ENCODE measurements around the gene PHF21B. TPM values are rescaled to one million over a fixed set of nuclear protein-coding genes. Genes with fewer than 3 reads are reported as not detected.

The PHF21B gene
- total RNA-seq, 1 experiment from 2014 or later: not detected

DNA sequence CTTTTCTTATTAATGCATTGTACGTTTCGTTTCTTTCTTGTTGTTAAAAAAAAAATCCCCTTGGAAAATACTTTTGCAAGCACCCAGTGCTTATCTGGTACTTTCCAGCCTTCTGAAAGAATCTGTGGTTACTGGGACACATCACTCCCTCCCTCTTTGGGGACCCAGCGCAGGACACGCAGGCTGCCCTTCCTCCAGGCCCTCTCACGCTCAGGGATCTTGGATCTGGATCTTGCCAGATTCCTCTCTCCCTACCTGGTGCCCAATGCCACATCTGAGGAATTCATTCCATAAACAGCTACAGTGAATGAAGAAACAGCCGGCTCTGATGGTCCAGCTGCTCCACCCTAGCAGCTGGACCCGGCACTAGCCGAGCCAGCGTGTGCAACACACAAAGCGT is 55.7 kb downstream of the PHF21B start:
- no peak for DNase-seq
- H3K27me3 ChIP-seq: peaks cover 12% of the 10 kb centered on the region
- no peaks in the 10 kb centered on the region for H3K36me3 ChIP-seq
- no peak overlapping the region for H3K4me3 ChIP-seq
- no peaks in the 10 kb centered on the region for H3K9me3 ChIP-seq

DNA sequence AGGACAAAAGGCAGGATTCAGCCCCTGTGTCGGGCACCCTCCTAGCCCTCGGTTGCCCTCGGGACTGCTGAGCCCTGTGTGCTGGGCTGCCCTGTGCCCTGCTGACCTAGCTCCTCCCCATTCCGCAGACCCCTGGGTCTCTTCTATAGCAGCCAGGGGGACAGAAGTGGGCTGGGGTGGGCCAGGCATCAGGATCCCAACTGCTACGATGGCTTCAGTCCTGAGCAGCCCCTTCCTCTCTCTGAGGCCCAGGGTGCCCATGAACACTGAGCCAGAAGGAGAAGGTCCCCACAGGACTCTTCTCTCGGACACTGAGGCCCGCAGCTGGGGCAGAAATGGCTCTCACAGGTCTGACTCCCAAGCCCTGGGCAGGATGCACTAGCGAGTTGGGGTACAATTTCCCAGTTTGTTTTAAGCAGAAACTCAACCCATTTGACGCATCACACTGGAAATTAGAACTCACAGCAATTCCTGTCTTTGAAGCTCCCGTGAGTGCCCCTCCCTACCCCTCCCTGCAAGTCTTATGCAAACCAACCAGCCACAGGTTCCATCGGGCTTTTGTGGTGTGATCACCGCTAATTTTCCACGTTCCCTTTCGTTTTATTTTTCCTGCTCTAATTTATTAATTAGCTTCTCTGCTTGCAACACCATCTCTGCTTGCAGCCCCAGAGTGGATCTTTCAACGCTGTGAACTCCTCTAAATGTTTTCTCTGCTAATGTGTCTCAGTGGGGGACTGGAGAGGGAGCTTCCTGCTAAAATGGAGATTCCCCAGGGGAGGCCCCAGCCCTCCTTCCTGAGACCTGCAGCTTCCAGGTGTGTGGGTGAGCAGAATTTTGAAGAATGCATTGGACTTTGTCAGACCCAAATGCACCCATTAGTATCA is 56.7 kb downstream of the PHF21B start:
- H3K9me3 ChIP-seq: no peaks in the 10 kb centered on the region
- H3K27me3 ChIP-seq: peaks cover 12% of the 10 kb centered on the region
- no peaks in the 10 kb centered on the region for H3K36me3 ChIP-seq
- H3K4me3 ChIP-seq: no peak overlapping the region
- DNase-seq: no peak

DNA sequence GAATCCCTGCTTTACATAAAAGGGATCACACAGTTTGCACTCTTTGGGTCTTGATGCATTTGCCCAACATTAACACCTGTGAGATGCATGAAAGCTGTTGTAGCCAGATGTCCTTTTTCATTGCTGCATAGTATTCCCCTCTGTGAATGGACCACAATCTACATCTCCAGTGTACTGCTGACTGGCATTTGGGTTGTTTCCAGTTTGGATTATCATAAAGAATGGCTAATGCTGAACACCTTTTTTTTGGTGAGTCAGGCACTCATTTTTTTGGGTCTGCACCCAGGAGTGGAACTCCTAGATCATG is 58.3 kb downstream of the PHF21B start:
- Histone ChIP-seq H3K4me3 (no peak overlapping the region), H3K9me3 (no peaks in the 10 kb centered on the region)
- DNase-seq: no peak

DNA sequence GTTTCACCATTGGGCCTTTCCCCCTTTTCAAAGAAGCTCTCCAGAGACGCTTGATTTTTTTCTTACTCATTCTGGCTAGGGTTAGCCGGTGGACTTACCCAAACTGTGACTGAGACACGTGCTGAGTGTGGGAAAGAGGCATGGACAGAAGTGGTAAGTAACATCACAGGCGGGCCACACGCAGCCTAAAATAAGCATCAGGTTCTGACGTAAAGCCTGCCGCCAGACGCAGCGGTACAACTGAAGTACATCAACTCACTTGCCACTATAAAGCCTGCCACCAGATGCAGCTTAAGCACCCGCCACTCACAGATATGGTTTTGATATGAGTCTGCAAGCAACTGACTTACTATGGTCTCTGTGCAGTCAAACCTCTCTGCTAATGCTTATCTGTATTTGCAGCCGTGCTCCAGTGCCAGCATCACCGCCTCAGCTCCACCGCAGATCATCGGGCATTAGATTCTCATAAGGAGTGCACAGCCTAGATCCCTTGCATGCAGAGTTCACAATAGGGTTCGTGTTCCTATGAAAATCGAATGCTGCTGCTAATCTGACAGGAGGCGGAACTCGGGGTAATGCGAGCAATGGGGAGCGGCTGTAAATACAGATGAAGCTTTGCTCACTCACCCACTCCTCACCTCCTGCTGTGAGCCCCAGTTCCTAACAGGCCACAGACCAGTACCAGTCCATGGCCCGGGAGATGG is 58.8 kb downstream of the PHF21B start:
- no peaks in the 10 kb centered on the region for H3K36me3 ChIP-seq

More for the DNA sequence above, 58.3 kb downstream of the PHF21B start:
- Histone ChIP-seq H3K27me3 (peaks cover 12% of the 10 kb centered on the region), H3K36me3 (no peaks in the 10 kb centered on the region)

DNA sequence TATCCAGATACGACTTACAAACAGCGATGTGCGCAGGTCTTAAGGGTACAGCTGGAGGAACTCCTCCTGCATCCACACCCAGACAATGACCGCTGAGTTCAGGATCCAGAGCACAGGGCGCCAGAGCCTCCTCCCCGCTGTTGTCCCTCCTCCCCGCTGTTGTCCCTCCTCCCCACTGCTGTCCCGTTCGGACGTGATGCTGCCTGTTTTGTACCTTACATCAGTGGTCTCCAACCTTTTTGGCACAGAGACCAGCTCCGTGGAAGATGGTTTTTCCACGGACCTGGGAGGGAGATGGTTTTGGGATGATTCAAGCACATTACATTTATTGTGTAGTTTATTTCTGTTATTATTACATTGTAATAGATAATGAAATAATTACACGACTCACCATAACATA is 62.0 kb downstream of the PHF21B start:
- Histone ChIP-seq H3K27me3 (peaks cover 11% of the 10 kb centered on the region), H3K9me3 (no peaks in the 10 kb centered on the region), H3K36me3 (no peaks in the 10 kb centered on the region), H3K4me3 (no peak overlapping the region)
- no peak for DNase-seq

More for the DNA sequence above, 58.8 kb downstream of the PHF21B start:
- H3K4me3 ChIP-seq: no peak overlapping the region
- peaks cover 12% of the 10 kb centered on the region for H3K27me3 ChIP-seq
- H3K9me3 ChIP-seq: no peaks in the 10 kb centered on the region
- DNase-seq: no peak

DNA sequence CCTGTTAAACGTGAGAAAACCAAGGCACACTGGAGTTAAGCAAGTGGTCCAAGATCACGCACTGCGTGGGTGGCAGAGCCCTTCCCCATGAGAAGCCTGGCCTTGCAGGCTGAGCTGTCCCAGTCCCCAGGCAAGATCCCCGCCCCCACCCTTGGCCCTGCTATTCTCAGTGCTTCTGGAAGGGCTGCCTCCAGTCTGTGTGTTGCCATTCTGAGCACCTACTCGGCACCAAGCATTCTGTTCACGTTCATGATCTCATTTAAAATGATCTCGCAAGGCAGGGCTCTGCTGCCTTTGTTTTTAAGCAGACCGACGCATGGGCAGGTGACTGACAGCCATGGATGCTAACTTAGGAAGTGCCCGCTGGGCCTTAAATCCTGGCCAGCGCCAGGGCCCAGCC is 62.8 kb downstream of the PHF21B start:
- peaks cover 7% of the 10 kb centered on the region for H3K27me3 ChIP-seq
- no peak overlapping the region for H3K4me3 ChIP-seq
- no peaks in the 10 kb centered on the region for H3K9me3 ChIP-seq
- DNase-seq: no peak
- no peaks in the 10 kb centered on the region for H3K36me3 ChIP-seq

DNA sequence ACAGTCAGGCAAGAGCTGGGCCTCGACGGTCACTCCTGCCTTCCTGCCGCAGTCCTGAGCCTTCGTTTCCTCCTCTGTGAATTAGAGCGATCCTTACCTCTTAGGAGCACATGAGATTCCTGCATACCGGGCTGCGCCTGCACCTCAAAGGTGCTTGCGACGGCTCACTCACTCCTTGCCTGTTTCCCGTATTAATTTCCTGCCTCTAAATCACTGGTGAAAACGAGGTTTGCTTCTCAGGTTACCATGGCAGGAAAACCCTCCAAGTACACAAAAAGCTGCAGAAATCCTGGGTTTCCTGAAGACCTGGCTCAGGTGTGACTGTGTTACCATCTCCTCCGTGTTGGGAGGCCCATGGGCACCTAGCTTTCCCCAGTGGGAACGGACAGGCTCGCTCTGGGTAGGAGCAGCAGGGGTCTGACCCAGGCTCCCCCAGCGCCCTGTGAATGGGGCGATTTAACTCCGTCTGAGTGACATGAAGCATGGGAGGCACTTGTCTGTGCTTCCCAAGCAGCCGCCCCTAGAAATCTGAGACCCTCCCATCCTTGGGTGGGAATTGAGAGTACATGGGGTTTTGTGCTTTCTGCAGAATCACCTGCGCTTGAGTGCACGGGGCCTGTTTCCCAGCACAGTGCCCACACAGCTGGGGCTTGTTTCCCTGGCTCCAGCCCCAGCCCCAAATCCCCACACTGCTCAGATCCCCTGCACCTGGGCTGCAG is 64.8 kb downstream of the PHF21B start:
- no peaks in the 10 kb centered on the region for H3K9me3 ChIP-seq

DNA sequence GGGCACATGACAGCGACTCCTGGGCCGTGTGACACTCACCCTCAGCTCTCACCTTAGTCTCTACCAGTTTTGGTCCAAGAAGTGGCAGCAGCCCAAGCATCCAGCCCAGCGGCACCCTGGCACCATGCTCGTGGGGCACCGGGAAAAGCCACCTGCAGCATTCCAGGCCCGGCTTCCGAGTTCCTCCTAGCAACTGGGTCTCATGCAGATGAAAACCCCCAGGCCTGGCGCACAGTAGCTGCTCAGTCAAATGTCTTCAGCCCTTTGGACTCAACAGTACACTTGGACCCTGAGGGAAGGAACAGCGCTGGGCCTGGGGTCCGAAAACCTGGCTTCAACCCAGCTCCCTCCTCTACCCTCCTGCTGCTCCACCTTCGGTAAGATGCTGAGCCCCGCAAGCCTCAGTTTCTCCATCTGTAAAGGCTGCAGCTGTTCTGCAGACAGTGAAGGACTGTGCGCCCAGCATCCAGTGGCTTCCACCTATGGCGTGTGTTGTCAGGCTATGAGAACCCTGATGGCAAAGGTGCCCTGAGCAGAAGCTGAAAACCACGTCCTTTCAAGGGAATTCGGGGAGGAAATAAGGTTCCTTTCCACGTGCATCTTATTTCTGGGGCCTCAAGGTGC is 66.0 kb downstream of the PHF21B start:
- H3K9me3 ChIP-seq: no peaks in the 10 kb centered on the region
- no peaks in the 10 kb centered on the region for H3K36me3 ChIP-seq
- H3K4me3 ChIP-seq: no peak overlapping the region
- no peak for DNase-seq
- no peaks in the 10 kb centered on the region for H3K27me3 ChIP-seq

More for the DNA sequence above, 64.8 kb downstream of the PHF21B start:
- H3K27me3 ChIP-seq: 0 out of 2 replicates have a peak, but pooled peaks cover 2% of the 10 kb centered on the region
- no peak overlapping the region for H3K4me3 ChIP-seq
- no peak for DNase-seq
- no peaks in the 10 kb centered on the region for H3K36me3 ChIP-seq

DNA sequence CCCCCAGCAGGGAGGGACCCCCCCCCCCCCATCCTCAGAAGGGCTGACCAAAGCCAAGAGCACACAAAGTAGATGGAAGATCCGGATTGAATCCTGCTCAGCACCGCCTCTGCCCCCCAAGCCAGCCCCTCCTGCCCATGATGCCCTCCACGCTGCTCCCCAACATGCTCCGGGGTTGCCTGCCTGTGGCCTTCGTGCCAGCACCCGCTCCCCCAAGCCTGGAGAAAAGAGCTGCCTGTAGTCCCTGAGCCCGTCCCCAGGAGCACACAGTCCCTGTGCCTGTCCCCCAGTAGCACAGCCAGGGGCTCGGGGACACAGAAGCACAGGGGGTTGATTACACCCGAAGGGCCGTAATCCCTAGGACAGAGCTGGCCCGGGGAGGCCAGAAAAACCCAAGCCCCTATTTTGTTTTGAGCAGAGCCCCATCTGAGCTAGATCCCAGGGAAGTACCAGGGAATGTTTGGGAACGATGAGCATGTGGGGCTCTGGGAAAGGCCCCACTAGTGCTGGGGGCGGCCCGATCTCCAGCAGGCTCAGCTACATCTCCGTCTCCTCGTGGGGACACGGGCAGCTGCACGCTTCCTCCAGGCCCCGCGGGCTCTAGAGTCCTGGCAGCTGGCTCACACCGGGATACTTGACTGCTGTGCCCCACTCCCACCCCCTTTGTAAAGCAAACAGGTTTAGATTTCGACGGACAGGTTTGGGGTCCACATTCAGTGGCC is 66.7 kb downstream of the PHF21B start:
- no peaks in the 10 kb centered on the region for H3K36me3 ChIP-seq
- H3K27me3 ChIP-seq: no peaks in the 10 kb centered on the region
- H3K9me3 ChIP-seq: no peaks in the 10 kb centered on the region
- no peak for DNase-seq
- H3K4me3 ChIP-seq: no peak overlapping the region

DNA sequence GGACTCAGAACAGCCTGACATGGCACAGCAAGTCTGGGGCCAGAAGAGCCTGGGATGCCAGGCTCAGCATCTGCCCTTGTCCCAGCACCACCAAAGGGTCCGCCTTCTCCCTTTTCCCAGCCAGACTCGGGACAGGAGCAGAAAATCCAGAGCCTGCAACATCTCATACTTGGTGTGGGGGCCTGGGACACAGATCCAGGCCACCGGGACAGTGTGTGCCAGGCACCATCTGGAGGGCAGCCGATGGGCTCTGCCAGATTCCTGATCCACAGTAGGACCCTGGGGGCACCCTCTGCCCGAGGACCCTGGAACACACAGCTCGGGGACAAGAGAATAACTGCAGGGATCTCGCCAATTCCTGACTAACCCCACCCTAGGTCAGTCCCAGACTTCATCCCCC is 67.7 kb downstream of the PHF21B start:
- Histone ChIP-seq H3K9me3 (no peaks in the 10 kb centered on the region), H3K27me3 (no peaks in the 10 kb centered on the region), H3K4me3 (no peak overlapping the region), H3K36me3 (no peaks in the 10 kb centered on the region)
- no peak for DNase-seq

DNA sequence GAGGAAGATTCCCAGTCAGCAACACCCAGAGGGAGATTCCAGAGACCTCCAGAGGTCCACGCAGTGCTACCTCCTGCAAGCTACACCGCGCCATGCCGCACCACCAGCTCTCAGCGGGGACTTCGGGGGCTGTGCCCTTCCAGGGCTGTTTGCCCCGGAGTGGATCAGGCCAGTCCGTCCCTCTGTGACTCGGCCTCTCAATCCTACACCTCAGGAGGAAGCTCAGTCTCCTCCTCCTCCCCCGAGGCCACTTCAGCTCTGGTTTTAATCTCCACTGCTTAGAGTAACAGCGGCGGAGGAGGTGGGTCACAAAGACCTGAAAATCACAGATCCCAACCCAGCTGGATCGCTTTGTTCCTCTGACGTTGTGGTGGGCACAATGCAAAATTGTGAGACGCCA is 68.6 kb downstream of the PHF21B start:
- DNase-seq: no peak

DNA sequence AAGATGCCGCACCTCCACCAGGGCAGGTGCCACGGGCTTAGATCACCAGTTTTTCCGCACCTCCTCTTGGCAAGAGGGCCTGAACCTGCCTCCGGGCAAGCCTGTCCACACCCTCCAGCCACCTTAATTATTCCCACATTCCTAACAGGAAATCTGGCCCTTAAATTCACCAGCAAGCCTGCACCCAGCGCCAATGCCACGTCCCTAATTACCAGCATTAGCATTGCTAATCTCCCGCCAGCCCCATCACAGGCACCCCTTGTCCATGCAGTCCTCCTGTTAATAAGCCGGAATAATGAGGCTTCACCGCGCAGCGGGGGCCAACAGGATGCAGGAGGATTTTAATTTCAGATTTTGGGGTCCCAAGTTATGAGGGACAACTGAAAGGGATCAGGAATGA is 69.7 kb downstream of the PHF21B start:
- DNase-seq: no peak
- Histone ChIP-seq H3K27me3 (no peaks in the 10 kb centered on the region), H3K9me3 (no peaks in the 10 kb centered on the region), H3K36me3 (no peaks in the 10 kb centered on the region), H3K4me3 (no peak overlapping the region)

More for the DNA sequence above, 68.6 kb downstream of the PHF21B start:
- Histone ChIP-seq H3K4me3 (no peak overlapping the region), H3K36me3 (no peaks in the 10 kb centered on the region), H3K9me3 (no peaks in the 10 kb centered on the region), H3K27me3 (no peaks in the 10 kb centered on the region)

DNA sequence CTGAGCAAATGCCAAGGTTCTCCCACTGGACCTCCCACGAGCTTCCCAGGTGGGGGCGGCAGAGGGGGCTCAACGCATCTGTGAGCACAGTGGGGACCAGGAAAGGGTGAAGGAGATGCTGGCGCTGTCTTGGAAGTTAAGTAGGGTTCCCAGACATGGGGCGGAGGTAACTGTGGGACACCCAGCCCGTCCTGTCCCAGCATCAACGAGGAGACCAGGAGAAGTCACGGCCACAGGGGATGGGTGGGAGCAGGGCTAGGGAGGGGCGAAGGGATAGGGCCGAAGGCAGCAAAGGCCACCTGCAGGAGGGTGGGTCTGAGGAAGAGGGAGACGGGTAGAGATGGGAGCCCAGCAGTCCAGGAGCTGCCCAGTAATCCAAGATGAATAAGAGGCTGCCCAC is 70.4 kb downstream of the PHF21B start:
- no peaks in the 10 kb centered on the region for H3K36me3 ChIP-seq
- no peak for DNase-seq

DNA sequence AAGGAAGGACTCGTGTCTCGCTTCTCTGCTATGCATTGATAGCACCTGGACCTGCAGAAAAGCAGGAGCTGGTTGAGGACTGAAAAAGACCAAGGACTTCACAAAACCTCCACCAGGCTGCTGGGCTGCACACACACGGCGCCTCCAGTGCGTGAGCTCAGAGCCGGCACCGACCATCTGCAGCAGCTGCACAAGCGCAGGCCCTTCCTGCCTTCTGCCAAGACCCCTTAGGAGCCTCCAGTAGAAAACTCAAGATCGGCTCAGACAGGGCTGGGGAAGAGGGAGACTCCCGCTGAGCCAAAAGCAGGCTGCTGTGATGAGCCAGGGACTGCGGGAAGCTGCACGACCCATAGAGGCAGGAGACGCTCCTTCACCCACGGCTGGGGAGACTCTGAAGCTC is 70.9 kb downstream of the PHF21B start:
- H3K4me3 ChIP-seq: no peak overlapping the region
- DNase-seq: no peak

More for the DNA sequence above, 70.4 kb downstream of the PHF21B start:
- Histone ChIP-seq H3K9me3 (no peaks in the 10 kb centered on the region), H3K27me3 (no peaks in the 10 kb centered on the region), H3K4me3 (no peak overlapping the region)

DNA sequence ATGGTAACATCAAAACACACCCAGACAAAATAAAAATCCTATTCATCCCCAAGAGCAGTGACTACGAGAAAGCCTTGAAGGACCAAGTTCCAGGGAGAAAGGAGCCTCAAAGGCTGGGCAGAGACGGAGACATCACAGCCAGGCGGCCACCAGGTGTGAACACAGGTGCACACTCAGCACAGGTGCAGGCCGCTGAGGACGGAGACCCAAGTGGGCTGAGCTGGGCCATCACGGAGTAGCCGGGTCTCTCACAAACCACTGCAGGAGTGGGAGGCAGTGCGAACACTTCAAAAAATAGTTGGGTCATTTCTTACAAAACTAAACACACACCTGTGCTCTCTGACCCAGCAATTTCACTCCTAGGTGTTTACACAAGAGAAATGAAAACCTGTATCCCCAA is 72.6 kb downstream of the PHF21B start:
- Histone ChIP-seq H3K9me3 (no peaks in the 10 kb centered on the region), H3K27me3 (no peaks in the 10 kb centered on the region), H3K36me3 (no peaks in the 10 kb centered on the region), H3K4me3 (no peak overlapping the region)
- no peak for DNase-seq

More for the DNA sequence above, 70.9 kb downstream of the PHF21B start:
- Histone ChIP-seq H3K27me3 (no peaks in the 10 kb centered on the region), H3K9me3 (no peaks in the 10 kb centered on the region), H3K36me3 (no peaks in the 10 kb centered on the region)

DNA sequence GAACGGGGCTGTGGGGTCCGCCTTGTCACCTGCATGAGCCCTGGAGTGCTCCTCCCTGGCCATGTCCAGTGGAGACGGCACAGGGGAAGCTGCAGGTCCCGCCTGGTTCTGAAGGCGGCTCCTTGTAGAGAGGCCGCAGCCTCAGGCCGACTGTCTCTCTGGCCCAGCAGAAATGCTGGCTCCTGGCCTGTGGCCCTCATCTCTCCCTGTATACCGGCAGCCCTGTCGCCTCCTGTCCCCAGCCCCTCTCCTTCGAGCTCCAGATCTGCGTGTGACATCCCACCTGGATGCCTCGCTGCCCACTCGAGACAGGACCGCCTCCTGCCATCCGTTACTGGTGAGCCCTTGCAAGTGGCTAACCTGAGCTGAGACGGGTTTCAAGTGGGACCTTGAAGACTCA is 73.6 kb downstream of the PHF21B start:
- H3K27me3 ChIP-seq: no peaks in the 10 kb centered on the region
- no peak overlapping the region for H3K4me3 ChIP-seq
- DNase-seq: no peak
- H3K36me3 ChIP-seq: no peaks in the 10 kb centered on the region
- H3K9me3 ChIP-seq: no peaks in the 10 kb centered on the region

Measured in MG63 (cell line).